Spleen (tissue), 7 donors: Measurements from ENCODE around the gene AFF4.

ENCODE experiments used
- POLR2A ChIP-seq, 3 donors: fragments of 450-650 bp; IDR thresholded peaks; one replicate each; pipeline ENCODE4 v1.5.1; 2017; ENCODE audit warnings: antibody characterized with exemption in 3 of 3, mild to moderate bottlenecking in 1 of 3
- TF ChIP-seq, protein P1 (sequence below), 11 experiments: fragments of 200-600 bp in 7 of 11; fragments of 450-650 bp in 4 of 11; sonication (generic) in 4 of 11; IDR thresholded peaks in 8 of 11; conservative IDR thresholded peaks in 3 of 11; 1 replicate in 7 of 11; 2 replicates in 4 of 11; pipeline versions ENCODE4 v1.4.0 to v1.8.0; 2016 to 2021; ENCODE audit warnings: antibody characterized with exemption in 11 of 11, inconsistent platforms in 4 of 11, mild to moderate bottlenecking in 1 of 11
- donor health status: DM: no; HTN: no; CAD: no; lungs with moderate emphysema.
- donor health status: DM: no; HTN: no; CAD: no.
- donor health status: DM: no; HTN: no; CAD: no.

DNA sequence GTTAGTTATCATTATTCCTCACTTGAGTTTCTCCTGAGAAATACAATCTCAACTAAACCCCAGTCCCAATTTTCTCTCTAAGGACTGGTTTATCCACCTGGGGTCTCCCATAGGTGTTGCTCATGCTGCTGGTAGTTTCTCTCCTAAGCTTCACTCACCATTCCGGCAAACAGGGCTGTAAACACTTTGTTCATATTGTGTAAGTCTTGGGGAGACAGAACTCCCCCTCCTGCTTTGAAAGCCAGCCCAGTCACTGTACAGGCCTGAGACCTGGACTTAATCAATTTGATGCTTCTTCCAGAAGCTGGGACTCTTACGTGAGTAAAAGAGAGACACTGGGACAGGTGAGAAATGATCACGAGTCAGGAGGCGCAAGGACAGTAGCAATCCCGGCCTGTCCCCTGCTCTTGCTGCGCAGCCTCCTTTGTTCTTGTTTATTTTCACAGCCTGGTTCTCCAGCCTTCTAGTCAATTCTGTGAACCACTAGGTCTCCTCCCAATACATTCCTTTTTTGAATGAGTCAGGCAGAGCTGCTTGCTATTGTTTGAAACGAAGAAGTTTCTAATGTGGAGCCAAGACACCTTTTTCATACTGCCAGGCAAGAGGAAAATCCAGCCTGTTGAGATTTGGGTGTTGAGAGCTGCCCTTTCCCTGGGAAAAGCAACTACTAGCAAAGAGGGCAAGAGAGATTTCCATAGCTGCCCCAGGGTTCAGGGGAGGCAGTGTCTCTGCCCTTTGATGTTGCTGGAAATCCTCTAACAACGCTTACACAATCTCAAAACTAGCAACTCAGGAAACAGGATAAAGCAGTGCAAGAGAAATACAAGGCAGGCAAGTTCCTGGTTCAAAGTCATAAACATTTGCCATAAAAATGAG, 123.8 kb downstream of the AFF4 start:
- TF ChIP-seq, protein P1, sequence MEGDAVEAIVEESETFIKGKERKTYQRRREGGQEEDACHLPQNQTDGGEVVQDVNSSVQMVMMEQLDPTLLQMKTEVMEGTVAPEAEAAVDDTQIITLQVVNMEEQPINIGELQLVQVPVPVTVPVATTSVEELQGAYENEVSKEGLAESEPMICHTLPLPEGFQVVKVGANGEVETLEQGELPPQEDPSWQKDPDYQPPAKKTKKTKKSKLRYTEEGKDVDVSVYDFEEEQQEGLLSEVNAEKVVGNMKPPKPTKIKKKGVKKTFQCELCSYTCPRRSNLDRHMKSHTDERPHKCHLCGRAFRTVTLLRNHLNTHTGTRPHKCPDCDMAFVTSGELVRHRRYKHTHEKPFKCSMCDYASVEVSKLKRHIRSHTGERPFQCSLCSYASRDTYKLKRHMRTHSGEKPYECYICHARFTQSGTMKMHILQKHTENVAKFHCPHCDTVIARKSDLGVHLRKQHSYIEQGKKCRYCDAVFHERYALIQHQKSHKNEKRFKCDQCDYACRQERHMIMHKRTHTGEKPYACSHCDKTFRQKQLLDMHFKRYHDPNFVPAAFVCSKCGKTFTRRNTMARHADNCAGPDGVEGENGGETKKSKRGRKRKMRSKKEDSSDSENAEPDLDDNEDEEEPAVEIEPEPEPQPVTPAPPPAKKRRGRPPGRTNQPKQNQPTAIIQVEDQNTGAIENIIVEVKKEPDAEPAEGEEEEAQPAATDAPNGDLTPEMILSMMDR (IDR thresholded peaks at IDR 0.05 in 8 of 11, conservative IDR thresholded peaks at IDR 0.05 in 3 of 11) = no peak
- TF ChIP-seq POLR2A (IDR thresholded peaks at IDR 0.05) = no peak
